ENCODE results near the gene SPACA5B.

- TF ChIP-seq CTCF (IDR thresholded peaks at IDR 0.05; ENCODE audit: insufficient read depth, low read length, poor library complexity, severe bottlenecking) (no peak), EZH2phosphoT487 (conservative IDR thresholded peaks at IDR 0.05; ENCODE audit: low read length) (no peak)
Measured at GRCh38 chrX:48083706-48084105, 46.7 kb upstream of the SPACA5B start.
